ENCODE results near the gene ACACB.

GRCh38 chr12:109182041-109182839 is 65.9 kb downstream of the ACACB start:
- TF ChIP-seq CTCF (IDR thresholded peaks at IDR 0.05) (no peak), AR (CRISPR knock-in tag; IDR thresholded peaks at IDR 0.05) (no peak), SP1 (CRISPR knock-in tag; conservative IDR thresholded peaks at IDR 0.05) (no peak), ESRRA (CRISPR knock-in tag; IDR thresholded peaks at IDR 0.05; ENCODE audit: borderline replicate concordance) (no peak), ZBTB43 (CRISPR knock-in tag; IDR thresholded peaks at IDR 0.05) (no peak), IRF2 (CRISPR knock-in tag; IDR thresholded peaks at IDR 0.05; ENCODE audit: borderline replicate concordance, low read depth) (no peak), ZNF263 (CRISPR knock-in tag; IDR thresholded peaks at IDR 0.05; ENCODE audit: low read depth) (no peak)
